ENCODE results near the gene KRT77. TPM values are rescaled to one million over a fixed set of nuclear protein-coding genes. Genes with fewer than 3 reads are reported as not detected.

KRT77 gene
- total and polyA plus RNA-seq, 2 experiments from 2014 or later, result not detected

GRCh38 chr12:52659395-52659794 is 43.9 kb downstream of the KRT77 start:
- H3K27ac ChIP-seq, result no peak overlapping the region
- H2AFZ ChIP-seq, result no peak overlapping the region
- H3K4me1 ChIP-seq (ENCODE audit: insufficient read depth), result no peaks in the 10 kb centered on the region
- DNase-seq, result no peak
- H3K36me3 ChIP-seq (ENCODE audit: low read depth), result no peaks in the 10 kb centered on the region
- TF ChIP-seq EZH2 (IDR thresholded peaks at IDR 0.05; ENCODE audit: insufficient read depth, poor library complexity, severe bottlenecking), result no peak
- no peak for TF ChIP-seq EZH2phosphoT487 (IDR thresholded peaks at IDR 0.05; ENCODE audit: insufficient read depth, low read depth)
- H3K9me3 ChIP-seq (ENCODE audit: low read depth), result no peaks in the 10 kb centered on the region
- H3F3A ChIP-seq (ENCODE audit: insufficient read depth), result no peaks in the 10 kb centered on the region
- H4K20me1 ChIP-seq (ENCODE audit: insufficient read depth), result no peaks in the 10 kb centered on the region
- H3K4me2 ChIP-seq (ENCODE audit: unreplicated experiment), result no peak overlapping the region
- no peak overlapping the region for H3K4me3 ChIP-seq
- WGBS, 2 experiments (ENCODE audit: low coverage in 1 of 2, low lambda C conversion rate in 2 of 2, missing lambda C conversion rate in 2 of 2), result 27 to 30% methylated on average over 7 of the region's 7 CpGs
- H3K9me2 ChIP-seq (ENCODE audit: insufficient read depth), result no peaks in the 10 kb centered on the region
- in situ Hi-C loops (cut with MboI), result no loop called here
- no peaks in the 10 kb centered on the region for H3K79me2 ChIP-seq (ENCODE audit: insufficient read depth)
- H3K27me3 ChIP-seq (replicated peaks; ENCODE audit: insufficient read depth), result peaks cover 58% of the 10 kb centered on the region
- no peak overlapping the region for H3K9ac ChIP-seq

GRCh38 chr12:52658196-52658595 is 45.1 kb downstream of the KRT77 start:
- H3K9me2 ChIP-seq (ENCODE audit: insufficient read depth), result no peaks in the 10 kb centered on the region
- H2AFZ ChIP-seq, result no peak overlapping the region
- H3K79me2 ChIP-seq (ENCODE audit: insufficient read depth), result no peaks in the 10 kb centered on the region
- H3K27me3 ChIP-seq (replicated peaks; ENCODE audit: insufficient read depth), result peaks cover 64% of the 10 kb centered on the region
- no peak for TF ChIP-seq EZH2 (IDR thresholded peaks at IDR 0.05; ENCODE audit: insufficient read depth, poor library complexity, severe bottlenecking)
- no peaks in the 10 kb centered on the region for H4K20me1 ChIP-seq (ENCODE audit: insufficient read depth)
- H3K4me3 ChIP-seq, result no peak overlapping the region
- no peaks in the 10 kb centered on the region for H3K36me3 ChIP-seq (ENCODE audit: low read depth)
- H3K4me1 ChIP-seq (ENCODE audit: insufficient read depth), result no peaks in the 10 kb centered on the region
- 59 to 62% methylated on average over 4 of the region's 4 CpGs for WGBS, 2 experiments (ENCODE audit: low coverage in 1 of 2, low lambda C conversion rate in 2 of 2, missing lambda C conversion rate in 2 of 2)
- in situ Hi-C loops (cut with MboI), result no loop called here
- no peaks in the 10 kb centered on the region for H3F3A ChIP-seq (ENCODE audit: insufficient read depth)
- no peak for DNase-seq
- H3K27ac ChIP-seq, result no peak overlapping the region
- H3K9me3 ChIP-seq (ENCODE audit: low read depth), result no peaks in the 10 kb centered on the region
- H3K9ac ChIP-seq, result no peak overlapping the region
- no peak overlapping the region for H3K4me2 ChIP-seq (ENCODE audit: unreplicated experiment)

GRCh38 chr12:52657250-52657902 is 45.9 kb downstream of the KRT77 start:
- Histone ChIP-seq H3K27ac (no peak overlapping the region), H3F3A (ENCODE audit: insufficient read depth) (no peaks in the 10 kb centered on the region), H3K9me2 (ENCODE audit: insufficient read depth) (no peaks in the 10 kb centered on the region), H3K27me3 (replicated peaks; ENCODE audit: insufficient read depth) (peaks cover 70% of the 10 kb centered on the region), H4K20me1 (ENCODE audit: insufficient read depth) (no peaks in the 10 kb centered on the region), H3K36me3 (ENCODE audit: low read depth) (no peaks in the 10 kb centered on the region), H3K9ac (no peak overlapping the region), H3K4me3 (no peak overlapping the region), H3K9me3 (ENCODE audit: low read depth) (no peaks in the 10 kb centered on the region), H2AFZ (no peak overlapping the region), H3K79me2 (ENCODE audit: insufficient read depth) (no peaks in the 10 kb centered on the region), H3K4me1 (ENCODE audit: insufficient read depth) (no peaks in the 10 kb centered on the region), H3K4me2 (ENCODE audit: unreplicated experiment) (no peak overlapping the region)
- 67 to 71% methylated on average over 6 of the region's 6 CpGs for WGBS, 2 experiments (ENCODE audit: low coverage in 1 of 2, low lambda C conversion rate in 2 of 2, missing lambda C conversion rate in 2 of 2)
- DNase-seq, result no peak
- no peak for TF ChIP-seq EZH2phosphoT487 (IDR thresholded peaks at IDR 0.05; ENCODE audit: insufficient read depth, low read depth)
- no peak for TF ChIP-seq EZH2 (IDR thresholded peaks at IDR 0.05; ENCODE audit: insufficient read depth, poor library complexity, severe bottlenecking)
- in situ Hi-C loops (cut with MboI), result no loop called here

- no peak for TF ChIP-seq EZH2phosphoT487 (IDR thresholded peaks at IDR 0.05; ENCODE audit: insufficient read depth, low read depth)
- no peak for TF ChIP-seq EZH2 (IDR thresholded peaks at IDR 0.05; ENCODE audit: insufficient read depth, poor library complexity, severe bottlenecking)
- H3K4me3 ChIP-seq, result no peak overlapping the region
- H3K79me2 ChIP-seq (ENCODE audit: insufficient read depth), result no peaks in the 10 kb centered on the region
- 59 to 72% methylated on average over 3 to 4 of the region's 4 CpGs for WGBS, 2 experiments (ENCODE audit: low coverage in 1 of 2, low lambda C conversion rate in 2 of 2, missing lambda C conversion rate in 2 of 2)
- H3F3A ChIP-seq (ENCODE audit: insufficient read depth), result no peaks in the 10 kb centered on the region
- no peaks in the 10 kb centered on the region for H3K4me1 ChIP-seq (ENCODE audit: insufficient read depth)
- in situ Hi-C loops (cut with MboI), result no loop called here
- H2AFZ ChIP-seq, result no peak overlapping the region
- no peak overlapping the region for H3K27ac ChIP-seq
- H4K20me1 ChIP-seq (ENCODE audit: insufficient read depth), result no peaks in the 10 kb centered on the region
- H3K9me2 ChIP-seq (ENCODE audit: insufficient read depth), result no peaks in the 10 kb centered on the region
- DNase-seq, result no peak
- no peak overlapping the region for H3K4me2 ChIP-seq (ENCODE audit: unreplicated experiment)
- H3K27me3 ChIP-seq (replicated peaks; ENCODE audit: insufficient read depth), result peaks cover 65% of the 10 kb centered on the region
- no peaks in the 10 kb centered on the region for H3K36me3 ChIP-seq (ENCODE audit: low read depth)
- no peak overlapping the region for H3K9ac ChIP-seq
- H3K9me3 ChIP-seq (ENCODE audit: low read depth), result no peaks in the 10 kb centered on the region
Observed at GRCh38 chr12:52656616-52657015, 46.7 kb downstream of the KRT77 start.

- Histone ChIP-seq H3K27me3 (replicated peaks; ENCODE audit: insufficient read depth) (peaks cover 60% of the 10 kb centered on the region), H3F3A (ENCODE audit: insufficient read depth) (no peaks in the 10 kb centered on the region)
- no peak for TF ChIP-seq EZH2 (IDR thresholded peaks at IDR 0.05; ENCODE audit: insufficient read depth, poor library complexity, severe bottlenecking)
- TF ChIP-seq EZH2phosphoT487 (IDR thresholded peaks at IDR 0.05; ENCODE audit: insufficient read depth, low read depth), result no peak
Observed at GRCh38 chr12:52655720-52656124, 47.6 kb downstream of the KRT77 start.

More at GRCh38 chr12:52655720-52656124, 47.6 kb downstream of the KRT77 start:
- Histone ChIP-seq H4K20me1 (ENCODE audit: insufficient read depth) (no peaks in the 10 kb centered on the region), H3K27ac (no peak overlapping the region), H3K9me2 (ENCODE audit: insufficient read depth) (no peaks in the 10 kb centered on the region), H3K4me1 (ENCODE audit: insufficient read depth) (no peaks in the 10 kb centered on the region), H3K4me3 (no peak overlapping the region), H3K36me3 (ENCODE audit: low read depth) (no peaks in the 10 kb centered on the region), H3K9me3 (ENCODE audit: low read depth) (no peaks in the 10 kb centered on the region), H3K79me2 (ENCODE audit: insufficient read depth) (no peaks in the 10 kb centered on the region), H3K4me2 (ENCODE audit: unreplicated experiment) (no peak overlapping the region), H3K9ac (no peak overlapping the region), H2AFZ (no peak overlapping the region)
- 42 to 52% methylated on average over 8 of the region's 8 CpGs for WGBS, 2 experiments (ENCODE audit: low coverage in 1 of 2, low lambda C conversion rate in 2 of 2, missing lambda C conversion rate in 2 of 2)
- in situ Hi-C loops (cut with MboI), result no loop called here
- DNase-seq, result no peak
